K562 (cell line): ENCODE data around the gene SGSM2.

ENCODE experiments used
- CHD7 ChIP-seq: fragments of 200-600 bp; sonication (generic); IDR thresholded peaks from one replicate; pipeline ENCODE4 v1.6.1; 2012; ENCODE audit warnings: mild to moderate bottlenecking, low read depth, low read length, inconsistent platforms
- SAP30 ChIP-seq: fragments of 200-600 bp; sonication (generic); IDR thresholded peaks from 2 replicates; pipeline ENCODE4 v1.6.1; 2012; ENCODE audit warnings: borderline replicate concordance, low read depth, mild to moderate bottlenecking, moderate library complexity, low read length, control low read depth, inconsistent platforms; ENCODE audit not compliant: insufficient read depth, poor library complexity, severe bottlenecking
- ZBTB11 ChIP-seq, 3 experiments: fragments of 200-800 bp in 1 of 3; fragments of 250-450 bp in 1 of 3; fragments of 450-650 bp in 1 of 3; sonication (Bioruptor Pico) in 1 of 3; sonication (Bioruptor generic) in 1 of 3; formaldehyde crosslinking in 1 of 3; IDR thresholded peaks; 2 replicates each; pipeline versions ENCODE4 v1.6.1 to v1.8.0; 2016 to 2022; ENCODE audit warnings: mild to moderate bottlenecking in 2 of 3, missing genetic modification characterization in 2 of 3, missing compliant biosample characterization in 1 of 3, moderate library complexity in 1 of 3
- ZNF143 ChIP-seq: sonication (generic); formaldehyde crosslinking; IDR thresholded peaks from 2 replicates; pipeline ENCODE4 v1.9.0; 2022; ENCODE audit warnings: mild to moderate bottlenecking, missing genetic modification reagents

- no peak for TF ChIP-seq SAP30
- no peak for TF ChIP-seq CHD7
- TF ChIP-seq ZBTB11 (CRISPR knock-in tag; IDR thresholded peaks at IDR 0.05) = no peak
- no peak for TF ChIP-seq ZNF143 (CRISPR knock-in tag)
Observed at GRCh38 chr17:2412561-2413021, 75.3 kb downstream of the SGSM2 start.
